ENCODE results near the gene DZIP3.

GRCh38 chr3:108595321-108595720, 5.8 kb downstream of the DZIP3 start:
- TF ChIP-seq YY1 (IDR thresholded peaks at IDR 0.05; ENCODE audit: insufficient read depth, insufficient read length) = no peak
- no peak for TF ChIP-seq SUZ12 (IDR thresholded peaks at IDR 0.05; ENCODE audit: extremely low read depth, insufficient read depth, insufficient read length)

All from NT2/D1 (cell line).